ENCODE data around the gene FAM170A. TPM values are rescaled to one million over a fixed set of nuclear protein-coding genes. Genes with fewer than 3 reads are reported as not detected.

FAM170A gene
- total RNA-seq, 3 donors from 2014 or later, result not detected

Other genes with a start within 250 kb of the FAM170A start
- gene HSD17B4, start 177.1 kb upstream of the FAM170A start, total RNA-seq, result 100 to 1,000 TPM; 178 to 243 (median 235) TPM

Data from mucosa of descending colon (tissue), 3 donors.